GM04504 (cell line): ENCODE results near the gene ZNF660.
A peak's percentile ranks its signal among the peaks of the same experiment; 100 is the strongest.
"Not testable (repeated sequence)": the region's sequence is repeated elsewhere in the genome, so short reads cannot be mapped to it uniquely, and the experiment has no call there.

Experiments used
- DNase-seq: peaks from one replicate; pipeline ENCODE4 v3.0.0-alpha.2; 2012; ENCODE audit warnings: low read depth

The ZNF660 gene

DNA sequence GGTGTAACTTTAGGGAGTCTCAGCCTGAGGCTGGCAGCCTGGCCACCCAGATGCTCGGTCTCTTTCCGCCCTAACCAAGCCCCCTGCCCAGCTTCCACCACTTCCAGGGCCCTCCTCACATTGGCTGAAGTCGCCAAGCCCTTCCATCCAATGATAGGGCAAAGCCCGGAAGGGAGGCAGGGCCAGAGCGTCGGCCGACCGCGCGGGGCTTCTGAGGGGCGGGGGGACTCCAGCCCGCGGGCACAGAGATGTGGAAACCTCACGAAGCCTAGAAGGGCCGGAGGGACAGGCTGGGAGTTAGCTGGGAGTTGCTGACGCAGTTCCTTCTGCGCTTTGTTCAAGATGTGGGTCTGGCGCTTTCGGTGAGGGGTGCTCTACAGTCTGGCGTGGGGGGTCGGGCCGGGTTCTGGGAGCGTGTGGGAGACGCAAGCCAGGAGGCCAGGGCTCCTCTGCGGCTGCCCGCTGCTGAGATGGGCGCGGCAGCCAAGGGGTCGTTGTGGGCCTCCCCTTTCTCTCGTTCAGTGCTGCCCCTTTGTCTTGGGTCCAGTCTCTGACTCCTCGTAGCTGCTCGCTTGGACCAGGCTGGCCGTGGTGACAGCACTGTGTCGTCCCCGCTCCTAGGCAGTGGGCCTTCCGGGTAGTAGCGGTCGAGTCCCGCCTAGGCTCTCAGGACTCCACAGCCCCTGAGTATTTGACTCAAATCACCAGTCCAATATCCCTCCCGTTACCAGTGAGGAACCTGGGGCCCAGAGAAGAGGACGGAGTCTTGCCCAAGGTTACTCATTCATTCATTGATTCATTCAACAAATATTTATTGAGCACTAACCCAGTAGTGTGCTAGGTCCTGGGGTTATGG lies at the start of gene ZNF660:
Gene ZNF660 (plus strand): TSS at position 319 of the 856 bp plus-strand sequence. CDS start 9,230 bp downstream, outside the sequence.
- peak; percentile 26 for DNase-seq

DNA sequence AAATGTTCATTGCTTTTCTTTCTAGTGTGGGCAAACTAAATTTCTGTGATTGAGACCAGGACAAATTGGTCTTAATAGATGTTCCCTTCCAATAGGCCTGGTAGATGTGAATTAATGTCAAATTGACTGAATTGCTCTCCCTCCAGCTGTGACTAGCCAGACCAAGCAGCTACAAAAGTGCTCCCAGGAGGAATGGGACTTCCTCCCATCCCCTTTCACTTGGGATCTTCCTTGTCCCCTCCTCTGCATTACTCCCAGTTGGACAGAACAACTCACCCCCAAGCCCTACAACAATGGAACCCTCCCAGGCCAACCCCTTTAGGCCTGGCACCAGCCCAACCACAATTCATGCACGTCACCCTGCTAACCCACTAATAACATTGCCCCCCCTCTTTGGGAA lies 49.4 kb upstream of the ZNF660 start:
- no peak for DNase-seq

DNA sequence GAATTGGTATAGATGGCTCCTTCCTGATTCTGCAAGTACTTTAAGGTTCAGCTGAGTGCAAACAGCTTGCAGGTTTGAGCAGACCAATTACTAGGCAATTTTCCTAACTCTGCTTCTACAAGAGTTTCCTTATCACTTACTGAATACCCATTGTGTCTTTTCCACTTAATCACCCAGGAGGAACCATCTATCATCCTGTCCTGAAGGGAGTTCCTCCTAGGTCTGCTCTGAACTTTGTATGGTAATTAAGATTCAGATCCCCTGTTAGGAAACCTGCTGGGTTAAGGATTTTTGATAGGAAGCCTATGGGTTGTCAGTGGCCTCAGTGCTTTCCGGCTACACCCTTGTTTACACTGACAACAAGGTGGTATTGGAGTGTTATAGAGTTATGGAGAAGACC lies 40.0 kb upstream of the ZNF660 start:
- not testable (repeated sequence) for DNase-seq

DNA sequence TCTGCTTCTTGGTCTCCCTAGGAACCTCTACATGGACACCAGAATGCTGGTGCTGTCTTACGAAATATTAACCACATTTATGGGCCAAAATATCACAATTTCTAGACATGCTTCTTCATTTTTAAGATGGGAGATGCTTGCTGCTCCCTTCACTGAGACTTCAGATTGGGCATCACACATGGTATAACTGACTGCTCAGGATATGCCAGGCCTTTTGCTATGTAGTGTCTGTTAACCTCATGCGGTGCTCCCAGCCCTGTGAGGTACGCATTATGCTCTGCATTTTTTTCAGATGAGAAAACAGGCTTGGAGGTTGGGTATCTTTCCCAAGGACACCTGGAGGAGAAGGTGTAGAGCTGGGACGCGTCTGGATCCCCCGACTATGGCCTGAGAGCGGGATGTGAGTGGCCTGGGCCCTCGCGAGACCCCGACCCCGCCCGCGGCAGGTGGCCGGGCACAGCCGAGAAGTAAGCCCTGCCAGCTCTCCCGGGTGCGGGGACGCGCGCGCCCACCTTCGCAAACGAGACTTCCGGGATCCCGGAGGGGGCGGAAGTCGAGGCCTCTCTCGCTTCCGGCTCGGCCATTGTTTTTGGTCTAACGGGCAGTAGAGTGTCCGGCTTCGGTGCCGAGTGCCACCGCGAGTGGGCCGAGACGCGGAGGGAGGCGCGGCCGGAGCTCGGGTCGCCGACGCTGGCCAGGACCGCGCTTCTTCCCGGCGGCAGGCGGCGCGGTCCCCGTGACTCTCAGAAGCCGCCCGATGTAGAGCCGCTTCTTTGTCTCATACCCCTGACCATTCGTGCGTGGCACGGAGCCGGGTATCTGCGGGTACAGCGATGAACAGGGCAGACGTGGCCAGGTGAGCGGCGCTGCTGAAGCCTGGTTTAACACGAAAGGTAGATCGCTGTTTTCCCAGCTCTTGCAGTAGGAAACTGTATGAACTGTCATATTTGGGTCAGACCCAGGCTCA lies 29.9 kb upstream of the ZNF660 start, which contains the start of gene ZKSCAN7:
Gene ZKSCAN7 (plus strand): TSS at position 568 of the 967 bp plus-strand sequence. CDS start 1,855 bp downstream, outside the sequence.
- peak; percentile 13 for DNase-seq

DNA sequence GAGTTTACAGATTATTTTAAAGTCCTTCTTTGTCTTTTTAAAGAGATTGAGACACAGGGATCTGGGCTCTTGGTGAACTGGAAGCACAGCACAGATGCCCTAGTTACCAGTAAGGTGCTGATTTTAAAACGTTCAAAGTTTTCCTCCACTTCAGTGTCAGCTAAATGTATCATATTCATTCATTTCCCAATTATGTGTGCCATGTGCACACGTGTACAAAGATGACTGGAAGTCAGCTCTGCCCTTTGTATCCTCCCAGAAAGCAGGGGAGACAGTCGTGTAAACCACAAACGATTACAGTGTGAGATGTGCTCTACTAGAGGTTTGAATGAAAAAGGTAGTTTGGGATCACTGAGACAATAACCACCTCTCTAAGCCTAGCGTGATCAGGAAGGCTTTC lies 29.0 kb upstream of the ZNF660 start:
- DNase-seq, result no peak

DNA sequence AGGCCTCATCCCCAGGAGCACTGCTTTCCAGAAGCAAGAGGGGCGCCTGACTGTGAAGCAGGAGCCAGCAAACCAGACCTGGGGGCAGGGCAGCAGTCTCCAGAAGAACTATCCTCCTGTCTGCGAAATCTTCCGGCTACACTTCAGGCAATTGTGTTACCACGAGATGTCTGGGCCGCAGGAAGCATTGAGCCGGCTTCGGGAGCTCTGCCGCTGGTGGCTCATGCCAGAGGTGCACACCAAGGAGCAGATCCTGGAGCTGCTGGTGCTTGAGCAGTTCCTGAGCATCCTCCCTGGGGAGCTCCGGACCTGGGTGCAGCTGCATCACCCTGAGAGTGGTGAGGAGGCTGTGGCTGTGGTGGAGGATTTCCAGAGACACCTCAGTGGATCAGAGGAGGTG lies 27.7 kb upstream of the ZNF660 start:
- no peak for DNase-seq

DNA sequence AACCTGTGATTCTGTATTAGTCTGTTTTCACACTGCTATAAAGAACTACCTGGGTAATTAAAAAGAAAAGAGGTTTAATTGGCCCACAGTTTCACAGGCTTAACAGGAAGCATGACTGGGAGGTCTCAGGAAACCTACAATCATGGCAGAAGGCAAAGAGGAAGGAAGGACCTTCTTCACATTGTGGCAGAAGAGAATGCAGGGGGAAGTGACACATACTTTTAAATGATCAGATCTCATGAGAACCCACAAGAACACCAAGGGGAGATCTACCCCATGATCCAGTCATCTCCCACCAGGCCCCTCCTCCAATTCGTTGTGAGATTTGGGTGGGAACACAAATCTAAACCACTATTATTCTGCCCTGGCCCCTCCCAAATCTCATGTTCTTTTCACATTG lies 23.7 kb upstream of the ZNF660 start:
- no peak for DNase-seq

DNA sequence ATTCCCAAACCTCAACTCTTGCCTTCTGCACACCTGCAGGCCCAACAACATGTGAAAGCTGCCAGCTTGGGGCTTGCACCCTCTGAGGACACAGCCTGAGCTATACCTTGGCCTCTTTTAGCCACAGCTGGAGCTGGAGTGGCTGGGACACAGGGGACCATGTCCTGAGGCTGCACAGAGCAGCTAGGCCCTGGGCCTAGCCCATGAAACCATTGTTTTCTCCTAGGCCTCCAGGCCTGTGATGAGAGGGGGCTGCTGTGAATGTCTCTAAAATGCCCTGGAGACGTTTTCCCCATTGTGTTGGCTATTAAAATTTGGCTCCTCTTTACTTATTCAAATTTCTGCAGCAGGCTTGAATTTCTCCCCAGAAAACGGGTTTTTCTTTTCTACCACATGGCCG lies 22.6 kb upstream of the ZNF660 start:
- no peak for DNase-seq

DNA sequence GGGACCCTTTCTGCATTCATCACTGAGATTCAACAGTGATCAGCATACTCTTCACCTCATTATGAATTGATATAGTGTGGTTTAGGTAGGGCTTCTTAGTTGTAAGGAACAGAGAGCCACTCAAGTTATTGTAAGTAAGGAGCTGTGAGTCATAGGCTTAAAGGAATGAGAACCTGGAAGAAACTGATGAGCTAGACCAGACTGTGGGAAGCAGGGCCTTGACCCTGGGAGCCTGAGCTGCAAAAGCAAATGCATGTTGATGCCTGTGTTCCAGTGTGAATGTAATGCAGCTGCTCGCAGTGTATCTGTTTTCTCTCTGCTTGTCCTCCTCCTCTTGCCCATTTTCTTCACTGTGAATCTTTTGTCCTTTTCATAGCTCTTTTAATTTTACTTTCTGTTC lies 16.2 kb upstream of the ZNF660 start:
- DNase-seq, result no peak

DNA sequence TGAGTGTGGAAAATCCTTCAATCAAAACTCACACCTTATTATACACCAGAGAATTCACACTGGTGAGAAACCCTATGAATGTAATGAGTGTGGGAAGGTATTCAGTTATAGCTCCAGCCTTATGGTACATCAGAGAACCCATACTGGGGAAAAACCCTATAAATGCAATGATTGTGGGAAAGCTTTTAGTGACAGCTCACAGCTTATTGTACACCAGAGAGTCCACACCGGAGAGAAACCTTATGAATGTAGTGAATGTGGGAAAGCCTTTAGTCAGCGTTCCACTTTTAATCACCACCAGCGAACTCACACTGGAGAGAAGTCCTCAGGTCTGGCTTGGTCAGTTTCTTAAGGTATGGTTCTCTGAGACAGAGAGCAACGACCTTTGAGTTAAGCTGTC lies 13.7 kb upstream of the ZNF660 start:
- DNase-seq, result no peak

DNA sequence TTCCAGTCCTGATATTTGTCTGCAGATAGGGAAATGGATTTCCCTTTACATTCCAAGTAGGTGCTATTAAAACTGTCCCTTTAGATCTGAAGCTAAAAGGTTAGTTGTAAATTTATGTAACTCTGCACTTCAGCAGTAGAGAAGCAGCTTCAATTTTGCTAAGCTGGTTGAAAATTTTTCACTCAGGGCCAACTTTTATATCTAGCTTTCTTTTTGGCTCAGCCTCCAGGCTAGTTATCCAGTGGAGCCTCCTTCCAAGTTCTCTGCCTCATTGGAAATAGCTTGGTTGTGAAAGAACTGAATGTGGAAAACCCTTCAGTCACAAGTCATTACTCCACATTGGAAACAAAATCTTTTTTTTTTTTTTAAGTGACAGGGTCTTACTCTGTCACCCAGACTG lies 8.2 kb upstream of the ZNF660 start:
- no peak for DNase-seq

DNA sequence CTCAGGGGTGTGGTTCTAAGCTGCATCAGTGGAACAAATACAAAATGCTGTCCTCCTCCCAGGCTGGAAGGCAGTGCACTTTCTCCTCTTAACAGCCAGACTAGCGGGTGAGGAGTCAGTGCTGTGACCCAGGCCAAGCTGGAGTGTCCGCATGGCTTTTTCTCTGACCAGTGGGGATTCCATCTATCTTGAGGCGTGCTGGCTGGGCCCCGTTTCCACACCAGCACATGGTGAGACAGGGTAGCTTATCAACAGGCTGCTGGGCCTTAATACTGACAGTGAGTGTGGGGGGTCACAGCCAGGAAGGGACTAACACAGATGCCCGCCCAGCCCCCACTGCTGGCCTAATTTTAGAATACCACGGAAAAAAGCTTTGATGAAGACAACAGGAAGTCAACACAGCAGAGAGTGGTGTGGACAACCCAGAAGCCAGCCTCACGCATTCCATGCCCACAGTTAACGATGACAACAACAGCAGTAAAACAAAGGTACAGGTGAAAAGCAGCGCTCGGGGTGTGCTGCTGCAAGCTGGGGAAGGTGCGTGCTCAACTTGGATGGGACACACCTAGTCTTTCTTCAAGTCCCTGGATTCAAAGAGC lies 7.3 kb upstream of the ZNF660 start:
- not testable (repeated sequence) for DNase-seq

DNA sequence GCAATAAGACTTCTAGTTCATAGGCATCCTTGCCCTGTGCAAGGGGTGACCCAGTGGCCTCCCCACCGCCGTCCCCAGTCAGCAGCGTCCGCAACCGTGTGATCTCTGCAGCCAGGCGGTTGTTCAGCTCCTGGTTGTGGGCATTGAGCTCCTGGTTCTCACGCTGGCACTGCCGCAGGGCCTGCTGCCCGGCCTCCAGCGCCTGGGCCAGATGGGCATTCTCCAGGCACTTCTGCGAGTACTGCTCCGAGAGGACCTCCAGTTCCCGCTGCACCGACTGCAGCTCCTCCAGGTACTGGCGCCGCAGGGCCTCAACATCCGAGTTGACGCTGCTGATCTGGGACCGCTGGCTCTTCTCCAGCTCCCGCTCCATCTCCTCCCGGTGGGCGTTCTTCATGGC lies 6.4 kb upstream of the ZNF660 start:
- DNase-seq, result not testable (repeated sequence)

DNA sequence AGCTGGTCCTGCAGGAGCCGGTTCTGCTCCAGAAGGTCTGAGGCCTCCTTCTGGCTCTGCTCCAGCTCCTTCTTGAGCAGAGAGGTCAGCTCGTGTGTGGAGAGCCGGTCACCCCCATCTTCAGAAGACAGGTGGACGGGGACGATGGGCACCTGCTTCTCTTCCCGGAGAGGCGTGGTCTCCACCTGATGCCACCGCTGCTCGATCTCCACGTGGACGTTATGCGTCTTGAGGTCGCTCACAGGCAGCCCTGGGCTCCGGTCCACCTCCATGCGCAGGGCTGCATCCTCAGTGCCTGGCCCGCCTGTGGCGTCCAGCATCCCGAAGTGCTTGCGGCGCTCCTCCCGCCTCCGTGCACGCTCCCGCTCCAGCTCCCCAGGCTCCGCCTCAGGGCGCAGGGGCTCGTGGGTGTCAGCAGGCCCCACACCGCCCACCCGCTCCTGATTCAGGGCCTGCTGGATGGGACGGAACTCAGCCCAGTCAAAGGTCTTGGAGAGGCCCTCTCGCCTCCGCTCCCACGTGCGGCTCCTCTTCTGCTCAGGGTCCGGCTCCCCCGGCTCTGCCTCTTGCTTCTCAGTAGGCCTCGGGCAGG lies 5.7 kb upstream of the ZNF660 start:
- not testable (repeated sequence) for DNase-seq

DNA sequence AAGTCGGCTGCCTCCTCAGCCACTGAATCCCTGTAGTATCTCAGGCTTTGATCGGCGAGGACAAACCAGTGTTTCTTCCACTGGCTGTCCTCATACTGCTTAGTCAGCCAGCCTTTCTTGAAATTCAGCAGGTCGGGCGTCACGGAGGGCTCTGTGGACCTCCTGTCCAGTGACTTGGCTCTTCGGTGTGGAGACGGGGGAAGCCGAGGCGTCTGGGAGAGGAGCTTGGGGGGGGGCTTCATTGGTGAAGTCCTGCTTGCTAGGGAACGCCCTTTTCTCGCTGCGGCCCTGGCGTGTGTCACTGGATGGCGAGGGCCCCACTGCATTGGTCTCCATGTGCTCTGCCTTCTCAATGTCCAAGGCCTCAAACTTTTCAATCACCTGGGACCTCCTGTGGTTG lies 5.0 kb upstream of the ZNF660 start:
- DNase-seq, result not testable (repeated sequence)

DNA sequence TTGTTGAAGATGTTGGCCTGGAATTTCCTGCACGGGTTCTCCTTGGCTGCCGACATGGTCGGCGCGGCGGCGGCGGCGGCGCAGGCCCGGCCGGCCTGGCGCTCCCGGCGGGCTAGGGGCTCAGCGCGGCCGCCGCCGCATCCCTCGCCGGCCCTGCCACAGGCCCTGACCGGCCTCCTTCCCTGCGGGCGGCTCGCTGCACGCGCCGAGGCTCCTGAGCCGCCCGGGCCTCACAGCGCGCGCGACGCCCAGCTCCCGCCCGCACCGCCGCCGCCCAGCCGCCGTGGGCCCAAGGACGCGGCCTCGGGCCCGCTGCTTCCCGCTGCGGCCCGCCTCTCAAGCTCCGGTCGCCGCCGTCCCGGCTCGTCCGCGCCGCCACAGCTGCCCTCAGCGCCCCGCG lies 3.8 kb upstream of the ZNF660 start:
- DNase-seq, result not testable (repeated sequence)

DNA sequence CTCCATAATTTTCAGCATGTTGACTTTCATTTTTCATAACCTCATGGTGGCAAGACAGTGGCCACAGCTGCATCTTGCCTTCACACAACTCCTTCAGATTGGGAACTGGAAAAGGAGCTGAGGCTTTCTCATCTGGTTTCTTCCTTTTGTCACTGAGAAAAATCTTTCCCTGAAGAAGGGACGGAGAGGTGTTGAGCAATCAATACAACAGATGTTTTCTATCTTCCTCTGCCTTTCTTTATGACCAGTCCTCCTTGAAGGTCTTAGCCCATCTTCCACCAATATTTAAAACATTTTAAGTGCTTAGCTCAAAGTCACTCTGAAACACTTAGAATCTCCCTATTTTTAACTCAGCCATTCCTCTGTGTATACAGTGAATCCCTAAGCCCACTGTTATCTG lies 11.9 kb downstream of the ZNF660 start:
- no peak for DNase-seq

DNA sequence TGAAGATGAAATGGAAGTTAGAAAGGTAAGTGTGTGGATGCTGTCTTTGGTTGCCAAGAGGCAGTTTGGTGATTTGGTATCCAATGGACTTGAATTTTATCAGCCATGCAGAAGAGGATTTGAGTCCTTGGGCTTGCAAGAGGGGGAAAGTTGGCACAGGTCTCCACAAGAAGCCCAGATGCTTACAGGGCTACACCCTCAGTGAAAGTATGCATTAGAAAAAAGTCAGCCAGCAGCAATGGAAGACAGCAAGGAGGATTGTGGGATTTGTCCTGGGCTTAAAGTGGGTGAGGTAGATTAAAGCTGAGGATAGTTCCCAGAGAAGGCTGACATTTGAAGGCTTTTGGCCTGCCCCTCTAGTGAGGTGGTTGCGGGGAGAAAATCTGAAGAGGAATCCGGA lies 17.0 kb downstream of the ZNF660 start:
- DNase-seq, result no peak

DNA sequence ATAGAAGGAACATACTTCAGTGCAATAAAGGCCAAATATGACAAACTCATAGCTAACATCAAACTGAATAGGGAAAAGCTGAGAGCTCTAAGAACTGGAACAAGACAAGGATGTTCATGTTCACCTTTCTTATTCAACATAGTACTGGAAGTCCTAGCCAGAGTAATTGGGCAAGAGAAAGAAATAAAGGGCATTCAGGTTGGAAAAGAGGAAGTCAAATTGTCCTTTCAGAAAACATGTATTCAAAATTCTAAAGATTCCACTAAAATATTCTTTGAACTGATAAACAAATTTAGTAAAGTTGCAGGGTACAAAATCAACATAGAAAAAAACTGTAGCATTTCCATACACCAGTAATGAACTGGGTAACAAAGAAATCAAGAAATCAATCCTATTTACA lies 27.9 kb downstream of the ZNF660 start:
- no peak for DNase-seq

DNA sequence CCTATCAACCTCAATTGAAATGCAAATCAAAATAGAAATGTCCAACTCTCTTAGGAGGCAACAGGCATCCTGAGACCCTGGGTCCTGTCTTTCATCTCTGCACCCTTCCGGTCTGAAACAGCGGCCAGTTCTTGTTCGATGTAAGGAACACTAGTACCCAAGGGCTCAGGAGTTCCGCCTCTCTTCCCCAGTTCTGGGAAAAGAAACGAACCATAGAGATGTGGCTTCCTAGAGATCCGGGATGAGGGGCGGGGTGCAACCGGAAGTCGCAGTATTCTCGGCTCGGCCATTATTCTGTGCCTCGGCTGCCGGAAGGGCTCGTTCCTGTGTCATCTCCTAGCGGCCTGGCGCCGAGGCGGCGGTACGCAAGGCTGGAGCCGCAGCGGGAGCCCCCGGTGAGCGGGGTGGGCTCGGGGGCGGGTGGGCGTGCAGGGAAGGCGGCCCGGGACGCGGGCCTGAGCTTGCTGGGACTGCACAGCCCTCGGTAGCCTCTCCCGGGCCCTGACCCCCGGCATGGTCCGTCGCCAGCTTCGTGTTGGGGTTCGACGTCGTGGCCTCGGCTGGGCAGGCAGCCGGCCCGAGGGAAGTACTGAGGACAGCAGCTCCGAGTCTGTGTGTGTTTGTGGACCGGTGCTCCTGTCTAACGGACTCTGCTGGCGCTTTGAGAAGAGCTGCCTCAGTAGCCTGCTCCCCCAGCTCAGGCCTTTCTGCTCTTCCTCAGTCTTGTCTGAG lies 40.2 kb downstream of the ZNF660 start, which contains the start of gene ZNF197:
Gene ZNF197 (plus strand): TSS at position 288 of the 732 bp plus-strand sequence. CDS start 4,119 bp downstream, outside the sequence.
- DNase-seq, result peak; percentile 73

DNA sequence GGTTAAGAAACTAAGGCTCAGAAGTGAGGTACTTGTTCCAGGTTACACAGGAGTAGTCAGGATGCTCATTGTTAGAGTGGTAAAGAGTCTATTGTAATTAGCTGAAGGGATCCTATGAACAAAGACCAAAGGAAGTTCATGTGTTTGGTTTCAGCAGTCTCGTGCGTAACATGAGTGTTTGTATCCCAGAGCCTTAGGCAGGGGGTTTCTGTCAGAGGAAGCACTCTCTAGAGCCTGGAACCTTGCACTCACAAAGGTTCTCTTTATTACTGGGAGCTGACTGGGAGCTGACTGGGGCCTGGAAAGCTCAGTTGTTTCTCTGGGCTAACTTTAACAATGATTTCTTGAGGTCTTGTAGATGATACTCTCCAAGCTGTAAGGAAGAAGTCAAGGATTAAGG lies 44.0 kb downstream of the ZNF660 start:
- DNase-seq, result no peak
